ENCODE data around the gene ACTR10.

Gene ACTR10

GRCh38 chr14:58199726-58200479 is at the start of gene ACTR10:
Gene ACTR10 (plus strand): TSS chr14:58200149. CDS start chr14:58200218, 69 bp downstream.
- no peak for TF ChIP-seq CTCF (IDR thresholded peaks at IDR 0.05; ENCODE audit: low read depth, low read length)
- peak; percentile 76 to 77 for DNase-seq (ENCODE audit: low read depth in 2 of 2)
- peak within 1 kb of the TSS; percentile 89 to 93 for H3K4me3 ChIP-seq (replicated peaks in 1 of 2; ENCODE audit: low read depth in 2 of 2, low read length in 2 of 2)

DNA sequence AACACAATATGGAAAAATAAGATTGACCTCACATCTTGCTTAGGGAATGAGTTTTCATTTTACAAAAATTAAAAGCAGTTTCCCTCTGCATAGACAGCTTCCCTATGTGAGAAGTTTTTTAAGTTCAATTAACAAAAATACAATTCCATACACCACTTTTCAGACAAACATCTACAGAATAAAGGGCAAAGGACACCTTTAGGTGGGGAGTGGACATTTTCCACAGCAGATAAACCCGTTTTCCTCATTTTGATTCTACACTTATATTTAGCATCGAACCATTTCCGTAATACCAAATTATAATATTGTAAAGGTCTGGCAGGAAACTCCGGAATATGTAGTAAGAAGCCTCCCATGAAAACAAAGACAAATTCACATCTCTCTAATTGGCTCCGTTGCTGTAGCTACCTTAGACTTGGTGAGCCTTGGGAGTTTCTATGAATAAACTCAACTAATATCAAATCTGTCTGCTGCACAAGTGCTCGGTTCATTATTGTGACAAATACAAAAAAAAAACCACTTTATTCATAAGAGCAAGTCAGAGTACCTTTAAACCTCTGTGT is 49.6 kb upstream of the ACTR10 start:
- DNase-seq (ENCODE audit: low read depth in 2 of 2), result no peak
- H3K4me3 ChIP-seq (replicated peaks in 1 of 2; ENCODE audit: low read depth in 2 of 2, low read length in 2 of 2), result no peak overlapping the region
- no peak for TF ChIP-seq CTCF (IDR thresholded peaks at IDR 0.05; ENCODE audit: low read depth, low read length)

- no peak for TF ChIP-seq CTCF (IDR thresholded peaks at IDR 0.05; ENCODE audit: low read depth, low read length)
- peak overlapping the region; percentile 59 to 68 for H3K4me3 ChIP-seq (replicated peaks in 1 of 2; ENCODE audit: low read depth in 2 of 2, low read length in 2 of 2)
- DNase-seq (ENCODE audit: low read depth in 2 of 2), result peak; percentile 28 to 39
Observed at GRCh38 chr14:58151133-58152013, 48.6 kb upstream of the ACTR10 start.

DNA sequence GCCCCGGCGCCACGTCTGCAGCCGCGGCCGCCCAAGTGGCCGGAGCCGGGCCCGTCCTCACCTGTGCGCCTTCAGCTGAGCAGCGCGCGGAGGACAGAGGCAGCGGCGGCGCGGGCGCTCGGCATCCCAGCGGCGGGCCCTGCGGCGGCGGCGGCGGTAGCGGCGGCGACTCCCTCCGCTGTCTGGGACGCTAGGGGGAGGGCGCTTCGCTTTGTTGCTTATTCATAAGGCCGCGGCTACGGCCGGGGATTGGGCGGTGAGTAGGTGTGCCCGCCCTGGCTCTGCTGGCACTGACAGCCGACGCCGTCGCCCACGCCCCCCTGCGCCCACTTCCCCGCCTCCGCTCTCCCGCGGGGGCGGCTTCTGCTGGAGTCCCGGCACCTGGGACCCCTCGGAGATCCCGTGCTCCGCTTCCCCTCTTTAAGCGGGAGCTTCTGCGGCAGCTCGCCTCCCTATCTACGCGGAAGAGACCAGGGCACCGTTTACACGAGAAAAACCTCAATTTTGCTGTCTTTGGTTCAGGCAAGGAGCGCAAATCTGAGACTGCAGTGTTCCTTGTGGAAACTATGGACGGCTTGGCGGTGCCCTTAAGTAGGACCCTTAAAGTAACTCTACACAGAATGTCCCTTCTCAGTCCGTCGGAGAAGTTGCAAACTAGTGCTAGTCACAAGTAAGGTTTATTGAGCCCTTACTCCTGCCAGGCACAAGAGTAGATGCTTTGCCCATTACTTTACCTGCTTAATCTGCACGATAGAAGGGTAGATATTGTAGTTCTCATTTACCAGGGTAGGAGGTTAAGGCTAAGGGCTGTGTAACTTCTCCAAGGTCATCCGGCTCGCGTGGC is 47.7 kb upstream of the ACTR10 start, which contains the start of gene ARMH4:
Gene ARMH4 (minus strand): TSS at position 200 of the 844 bp plus-strand sequence. CDS start 12,855 bp downstream, outside the sequence.
- TF ChIP-seq CTCF (IDR thresholded peaks at IDR 0.05; ENCODE audit: low read depth, low read length), result no peak
- DNase-seq (ENCODE audit: low read depth in 2 of 2), result peak; percentile 75 to 80
- H3K4me3 ChIP-seq (replicated peaks in 1 of 2; ENCODE audit: low read depth in 2 of 2, low read length in 2 of 2), result peak within 1 kb of the TSS; percentile 59 to 68

- TF ChIP-seq CTCF (IDR thresholded peaks at IDR 0.05; ENCODE audit: low read depth, low read length), result no peak
- DNase-seq (ENCODE audit: low read depth in 2 of 2), result no peak
- H3K4me3 ChIP-seq (replicated peaks in 1 of 2; ENCODE audit: low read depth in 2 of 2, low read length in 2 of 2), result no peak overlapping the region
Observed at GRCh38 chr14:58160561-58160960, 39.4 kb upstream of the ACTR10 start.

All from cardiac fibroblast (primary cell).